KOPT-K1 (cell line): Measurements from ENCODE around the gene DNPH1.
A peak's percentile ranks its signal among the peaks of the same experiment; 100 is the strongest.

Experiments
- H3K27ac ChIP-seq: fragments of 200-600 bp; sonication (generic); 2 replicates; pipeline ENCODE4 v1.5.1; 2016; ENCODE audit warnings: antibody characterized with exemption, mild to moderate bottlenecking, low read depth, low read length; ENCODE audit not compliant: poor library complexity, severe bottlenecking
- H3K36me3 ChIP-seq: fragments of 200-600 bp; sonication (generic); 2 replicates; pipeline ENCODE4 v1.5.1; 2017; ENCODE audit warnings: antibody characterized with exemption, mild to moderate bottlenecking, low read length, moderate library complexity; ENCODE audit not compliant: insufficient read depth
- H3K9me3 ChIP-seq: fragments of 200-600 bp; sonication (generic); 2 replicates; pipeline ENCODE4 v1.5.1; 2017; ENCODE audit warnings: antibody characterized with exemption, low read length, mild to moderate bottlenecking; ENCODE audit not compliant: insufficient read depth, poor library complexity, severe bottlenecking

DNPH1 gene

DNA sequence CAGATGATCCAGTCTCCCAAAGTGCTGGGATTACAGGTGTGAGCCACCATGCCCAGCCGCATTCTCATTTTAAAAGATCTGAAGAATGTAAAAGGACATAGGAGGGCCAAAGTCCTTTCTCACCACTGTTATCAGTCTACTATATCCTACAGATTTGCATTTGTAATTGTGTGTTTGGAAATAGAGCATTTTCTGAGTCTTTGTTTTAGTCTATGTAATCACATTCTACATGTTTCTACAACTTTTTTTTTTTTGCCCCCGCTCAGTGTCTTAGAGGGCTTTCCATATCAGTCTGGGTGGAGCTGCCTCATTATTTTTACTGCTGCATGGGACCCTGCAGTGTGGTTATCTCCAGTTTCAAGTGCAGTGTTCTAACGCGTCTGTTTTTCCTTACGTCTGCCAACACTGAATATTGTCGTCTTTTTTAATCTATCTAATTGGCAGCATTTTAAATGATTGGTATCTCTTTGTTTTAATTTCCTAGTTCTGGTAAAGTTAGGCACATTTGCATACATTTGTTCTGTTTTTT lies 39.4 kb downstream of the DNPH1 start:
- no peaks in the 10 kb centered on the region for H3K9me3 ChIP-seq
- H3K36me3 ChIP-seq = peaks cover 75% of the 10 kb centered on the region
- H3K27ac ChIP-seq = no peak overlapping the region

DNA sequence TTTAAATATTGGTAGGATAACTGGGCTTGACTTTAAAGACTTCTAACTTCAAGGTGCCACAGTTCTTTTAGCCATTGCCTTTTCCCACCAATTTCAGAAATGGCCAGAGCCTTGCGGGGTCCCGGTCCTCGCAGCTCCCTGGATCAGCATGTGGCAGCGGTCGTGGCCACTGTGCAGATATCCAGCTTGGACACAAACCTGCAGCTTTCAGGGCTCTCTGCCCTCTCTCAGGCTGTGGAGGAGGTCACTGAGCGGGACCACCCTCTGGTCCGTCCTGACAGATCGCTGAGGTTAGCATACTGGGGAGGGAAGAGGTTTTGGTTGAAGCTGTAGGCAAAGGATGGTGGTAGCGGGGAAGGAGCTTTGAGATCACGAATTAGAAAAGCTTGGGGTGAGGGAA lies 40.9 kb downstream of the DNPH1 start:
- Histone ChIP-seq H3K36me3 (peaks cover 73% of the 10 kb centered on the region), H3K9me3 (no peaks in the 10 kb centered on the region), H3K27ac (no peak overlapping the region)

DNA sequence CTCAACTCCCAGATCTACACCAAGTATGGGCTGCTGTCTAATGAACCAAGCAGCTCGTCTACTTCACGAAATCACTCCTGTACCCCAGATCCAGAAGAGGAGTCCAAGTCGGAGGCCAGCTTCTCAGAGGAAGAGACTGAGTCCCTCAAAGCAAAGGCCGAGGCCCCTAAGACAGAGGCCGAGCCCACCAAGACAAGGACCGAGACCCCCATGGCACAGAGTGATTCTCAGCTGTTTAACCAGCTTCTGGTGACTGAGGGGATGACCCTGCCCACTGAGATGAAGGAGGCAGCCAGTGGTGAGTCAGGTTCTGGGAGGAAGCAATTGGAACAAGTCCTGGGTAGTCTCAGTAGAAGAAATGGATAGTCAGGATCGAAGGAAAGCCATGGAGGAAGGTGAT lies 41.5 kb downstream of the DNPH1 start:
- Histone ChIP-seq H3K27ac (no peak overlapping the region), H3K9me3 (no peaks in the 10 kb centered on the region), H3K36me3 (peaks cover 67% of the 10 kb centered on the region)

DNA sequence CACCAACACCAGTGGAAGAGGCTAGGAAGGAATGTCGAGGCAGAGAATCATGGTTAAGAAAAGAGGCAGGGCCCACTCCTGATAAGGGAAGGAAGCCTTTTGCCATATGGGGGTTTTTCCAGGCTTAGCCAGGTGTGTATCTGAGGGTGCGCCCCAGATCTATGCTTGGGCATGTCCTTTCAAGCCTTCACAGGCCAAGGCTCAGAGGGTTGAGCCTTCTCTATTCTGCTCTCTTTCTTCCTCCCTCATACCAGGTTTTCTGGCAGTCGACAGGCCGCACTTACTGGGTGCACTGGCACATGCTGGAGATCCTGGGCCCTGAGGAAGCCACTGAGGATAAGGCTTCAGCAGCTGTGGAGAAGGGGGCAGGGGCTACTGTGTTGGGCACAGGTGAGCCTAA lies 42.6 kb downstream of the DNPH1 start:
- Histone ChIP-seq H3K27ac (no peak overlapping the region), H3K9me3 (no peaks in the 10 kb centered on the region), H3K36me3 (peaks cover 58% of the 10 kb centered on the region)

DNA sequence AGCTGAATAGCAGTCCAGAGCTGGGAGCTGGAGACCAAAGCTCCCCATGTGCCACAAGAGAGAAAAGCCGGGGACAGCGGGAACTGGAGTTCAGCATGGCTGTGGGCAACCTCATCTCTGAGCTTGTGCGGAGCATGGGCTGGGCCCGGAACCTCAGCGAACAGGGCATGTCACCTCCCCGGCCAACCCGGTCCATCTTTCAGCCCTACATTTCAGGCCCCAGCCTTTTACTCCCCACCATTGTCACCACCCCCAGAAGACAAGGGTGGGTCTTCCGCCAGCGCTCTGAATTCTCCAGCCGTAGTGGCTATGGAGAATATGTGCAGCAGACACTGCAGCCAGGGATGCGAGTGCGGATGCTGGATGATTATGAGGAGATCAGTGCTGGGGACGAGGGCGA lies 43.3 kb downstream of the DNPH1 start:
- H3K9me3 ChIP-seq = no peaks in the 10 kb centered on the region
- peaks cover 58% of the 10 kb centered on the region for H3K36me3 ChIP-seq
- peak overlapping the region; percentile 41 for H3K27ac ChIP-seq

DNA sequence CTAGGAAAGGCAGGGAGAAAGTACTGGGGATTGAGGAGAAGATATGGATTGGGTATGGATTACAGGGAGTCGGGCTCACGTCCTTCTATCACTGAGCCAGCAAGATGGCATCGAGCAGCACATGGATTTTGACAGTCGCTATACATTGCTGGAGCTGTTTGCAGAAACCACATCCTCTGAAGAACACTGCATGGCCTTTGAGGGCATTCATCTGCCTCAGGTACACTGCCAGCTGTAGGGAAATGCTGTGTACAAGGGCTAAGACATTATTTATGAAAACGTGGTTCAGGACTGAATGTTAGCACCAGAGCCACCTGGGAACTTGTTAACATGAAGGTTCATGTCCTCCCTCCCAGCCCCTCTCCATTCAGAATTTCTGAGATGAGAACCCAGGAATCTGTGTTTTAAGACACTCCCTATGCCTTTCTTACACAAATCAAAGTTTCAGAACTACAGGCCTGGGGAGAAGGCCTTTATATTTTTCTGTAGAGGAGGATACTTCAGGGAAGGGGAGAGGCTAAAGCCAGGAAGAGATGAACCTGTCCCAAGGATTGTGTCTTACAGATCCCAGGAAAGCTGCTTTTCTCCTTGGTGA lies 43.8 kb downstream of the DNPH1 start:
- H3K9me3 ChIP-seq = no peaks in the 10 kb centered on the region
- peak overlapping the region; percentile 41 for H3K27ac ChIP-seq
- H3K36me3 ChIP-seq = peaks cover 54% of the 10 kb centered on the region

DNA sequence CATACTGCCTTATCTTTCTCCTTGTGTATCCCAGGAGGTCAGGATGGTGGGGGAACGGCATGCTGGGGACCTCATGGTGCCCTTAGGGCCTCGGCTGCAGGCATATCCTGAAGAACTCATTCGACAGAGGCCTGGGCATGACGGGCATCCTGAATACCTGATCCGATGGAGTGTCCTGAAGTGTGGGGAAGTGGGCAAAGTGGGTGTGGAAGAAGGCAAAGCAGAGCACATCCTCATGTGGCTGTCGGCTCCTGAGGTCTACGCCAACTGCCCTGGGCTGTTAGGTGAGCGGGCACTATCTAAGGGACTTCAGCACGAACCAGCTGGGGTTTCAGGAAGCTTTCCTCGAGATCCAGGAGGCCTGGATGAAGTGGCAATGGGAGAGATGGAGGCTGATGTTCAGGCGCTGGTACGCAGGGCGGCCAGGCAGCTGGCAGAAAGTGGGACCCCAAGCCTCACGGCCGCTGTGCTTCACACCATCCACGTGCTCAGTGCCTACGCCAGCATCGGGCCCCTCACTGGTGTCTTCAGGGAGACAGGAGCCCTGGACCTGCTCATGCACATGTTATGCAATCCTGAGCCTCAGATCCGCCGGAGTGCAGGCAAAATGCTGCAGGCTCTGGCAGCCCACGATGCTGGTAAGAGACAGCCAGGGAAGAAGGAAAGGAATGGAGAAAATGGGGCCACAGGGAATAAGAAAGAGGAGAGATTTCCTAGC lies 44.9 kb downstream of the DNPH1 start:
- no peaks in the 10 kb centered on the region for H3K9me3 ChIP-seq
- peaks cover 47% of the 10 kb centered on the region for H3K36me3 ChIP-seq
- H3K27ac ChIP-seq = peak overlapping the region; percentile 41

DNA sequence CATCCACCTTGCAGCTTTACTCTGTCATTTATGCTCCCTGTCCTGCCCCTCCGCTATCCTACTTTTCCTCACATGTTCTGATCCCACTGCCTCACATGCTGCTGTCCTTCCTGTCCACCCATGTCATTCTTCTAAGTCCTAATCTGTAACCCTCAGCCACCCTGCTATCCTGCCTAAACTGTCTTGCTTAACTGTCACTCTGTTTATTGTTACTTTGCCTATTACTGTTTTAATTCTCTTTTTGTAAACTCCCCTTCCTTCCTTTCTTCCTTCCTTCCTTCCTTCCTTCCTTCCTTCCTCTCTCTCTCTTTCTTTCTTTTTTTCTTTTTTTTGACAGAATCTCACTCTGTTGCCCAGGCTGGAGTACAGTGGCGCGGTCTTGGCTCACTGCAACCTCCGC lies 45.8 kb downstream of the DNPH1 start:
- Histone ChIP-seq H3K27ac (no peak overlapping the region), H3K36me3 (peaks cover 51% of the 10 kb centered on the region), H3K9me3 (no peaks in the 10 kb centered on the region)

DNA sequence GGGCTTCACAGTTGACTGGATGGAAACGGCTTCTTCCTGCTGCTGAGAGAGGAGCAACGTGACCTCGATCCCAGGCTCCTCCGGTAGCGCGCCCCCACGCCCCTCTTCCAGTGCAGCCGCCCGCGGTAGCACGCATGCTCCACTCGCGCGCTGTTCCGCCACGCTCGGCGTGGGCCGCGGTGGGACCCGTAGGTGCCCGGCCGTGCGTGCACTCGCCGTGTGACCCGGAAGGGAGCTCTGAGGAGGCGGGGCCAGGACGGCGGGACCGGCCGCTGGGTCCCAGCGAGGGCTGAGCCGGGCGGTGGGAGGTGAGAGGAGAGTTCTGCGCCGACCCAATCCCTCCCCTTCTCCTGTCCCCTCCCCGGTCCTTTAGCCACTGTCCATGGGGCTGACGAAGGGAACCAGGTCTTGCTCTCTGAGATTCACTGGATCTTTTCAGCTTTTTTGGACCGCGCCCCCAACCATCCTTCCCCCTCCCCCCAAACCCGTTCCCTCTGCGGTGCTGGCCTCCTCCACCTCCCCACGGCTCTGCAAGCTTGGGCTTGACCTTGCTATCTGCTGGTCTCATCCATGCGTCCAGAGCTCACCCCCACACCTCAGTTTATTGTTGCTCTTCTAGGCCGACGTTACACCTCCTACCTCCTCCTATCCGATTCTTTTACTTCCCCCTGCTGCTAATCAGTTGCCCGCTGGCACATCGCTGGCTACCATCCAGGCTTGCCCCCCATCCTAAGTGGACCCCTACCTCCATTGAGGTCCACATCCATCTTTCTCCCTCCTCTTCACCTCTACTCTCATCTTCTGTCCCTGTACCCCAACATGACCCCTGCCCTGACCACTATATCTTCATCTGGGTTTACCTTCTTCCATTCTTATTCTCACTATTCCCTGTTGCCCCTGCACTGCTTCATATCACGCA lies 47.1 kb downstream of the DNPH1 start, which contains the start of gene CUL9:
Gene CUL9 (plus strand): TSS at position 255 of the 919 bp plus-strand sequence. CDS start 2,115 bp downstream, outside the sequence.
- Histone ChIP-seq H3K27ac (peak within 1 kb of the TSS; percentile 59), H3K9me3 (no peaks in the 10 kb centered on the region), H3K36me3 (peaks cover 51% of the 10 kb centered on the region)

DNA sequence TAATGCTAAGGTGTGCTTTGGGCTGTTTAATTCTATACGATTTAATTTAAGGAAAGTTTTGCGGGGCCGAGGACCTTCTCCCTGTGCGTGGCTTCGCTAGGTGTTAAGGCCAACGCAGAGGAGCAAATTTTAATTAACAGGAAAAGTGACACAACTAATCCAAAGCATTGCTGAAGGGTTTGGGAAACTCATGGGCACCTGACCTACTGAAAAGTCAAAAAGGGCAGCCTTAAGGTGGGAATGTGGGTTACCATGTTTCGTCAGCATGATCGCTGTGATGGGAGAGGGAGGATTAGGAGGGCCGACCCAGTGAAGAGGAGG lies 47.7 kb downstream of the DNPH1 start:
- Histone ChIP-seq H3K36me3 (peaks cover 51% of the 10 kb centered on the region), H3K9me3 (no peaks in the 10 kb centered on the region), H3K27ac (peak overlapping the region; percentile 59)

DNA sequence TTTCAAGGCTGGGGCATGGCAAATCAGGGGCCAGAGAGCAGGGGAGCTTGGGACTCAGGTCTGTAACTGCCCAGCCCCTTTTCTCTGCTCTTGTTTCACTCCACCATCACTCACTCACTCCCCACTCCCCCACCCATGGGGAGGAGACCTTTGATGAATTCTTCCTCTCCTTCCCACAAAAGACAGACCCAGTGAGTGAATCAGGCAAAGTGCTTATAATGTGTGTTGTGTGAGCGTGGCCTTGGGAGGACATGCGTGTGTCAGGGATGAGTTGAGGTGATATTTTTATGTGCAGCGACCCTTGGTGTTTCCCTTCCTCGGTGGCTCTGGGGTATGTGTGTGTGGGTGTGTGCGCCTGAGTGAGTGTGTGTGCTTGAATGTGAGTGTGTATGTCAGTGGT lies 48.3 kb downstream of the DNPH1 start:
- Histone ChIP-seq H3K27ac (no peak overlapping the region), H3K36me3 (peaks cover 51% of the 10 kb centered on the region), H3K9me3 (no peaks in the 10 kb centered on the region)

DNA sequence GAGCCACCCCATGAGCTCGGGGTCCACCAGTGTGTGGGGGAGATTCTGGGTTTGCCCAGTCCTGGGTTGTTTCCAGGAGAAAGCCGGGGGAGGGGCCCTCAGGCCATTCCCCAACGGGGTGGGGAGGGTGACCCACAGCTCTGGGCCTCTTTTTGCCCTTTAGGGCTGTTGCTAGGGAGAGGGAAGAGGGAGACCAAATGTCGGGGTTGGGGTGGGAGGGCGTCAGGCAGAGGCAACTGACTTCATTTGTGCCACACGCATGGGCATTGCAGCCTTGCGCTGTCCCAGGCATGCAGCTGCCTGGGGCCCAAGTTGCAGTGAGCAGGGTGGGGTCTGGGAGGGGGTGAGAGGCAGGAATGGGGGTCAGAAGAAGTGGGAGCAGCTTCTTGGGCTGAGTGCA lies 49.2 kb downstream of the DNPH1 start:
- H3K9me3 ChIP-seq = no peaks in the 10 kb centered on the region
- H3K27ac ChIP-seq = no peak overlapping the region
- peaks cover 56% of the 10 kb centered on the region for H3K36me3 ChIP-seq

DNA sequence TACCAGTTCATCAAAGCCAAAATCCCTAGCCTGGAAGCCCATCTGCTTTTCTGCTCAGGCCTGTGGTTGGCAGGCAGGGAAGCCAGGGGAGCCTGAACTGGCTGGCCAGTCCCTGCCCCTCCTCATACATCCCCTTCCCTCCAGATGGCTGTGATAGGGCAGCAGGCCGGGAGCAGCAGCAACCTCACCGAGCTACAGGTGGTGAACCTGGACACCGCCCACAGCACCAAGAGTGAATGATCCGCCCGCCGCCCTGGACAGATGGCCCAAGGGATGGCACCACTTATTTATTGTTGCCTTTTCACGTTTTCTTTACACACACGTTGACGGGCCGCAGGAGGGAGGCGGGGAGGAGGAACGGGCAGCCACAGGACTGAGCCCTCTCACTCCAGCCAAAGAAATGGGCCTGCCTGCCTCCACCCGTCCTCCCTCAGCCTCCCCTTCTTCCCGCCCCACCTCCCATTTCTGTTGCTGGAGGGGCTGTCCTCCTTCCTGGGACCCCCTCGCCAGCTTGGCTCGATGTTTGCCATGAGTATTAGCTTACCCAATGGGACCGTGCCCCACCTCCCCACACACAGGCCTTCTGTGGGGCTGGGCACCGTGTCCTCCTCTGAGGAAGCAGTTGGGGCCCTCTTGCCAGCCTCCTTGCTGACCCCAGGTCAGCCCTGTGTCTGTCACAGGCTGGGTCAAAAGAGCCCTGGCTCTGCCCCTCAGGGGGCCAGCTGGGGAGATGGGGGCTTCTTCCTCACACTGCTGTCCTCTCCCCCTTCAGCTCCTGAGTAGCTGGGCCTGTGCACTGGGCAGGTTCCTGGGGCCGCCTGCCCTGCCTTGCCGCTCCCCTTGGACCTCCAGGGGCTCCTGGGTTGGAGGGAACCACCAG lies 50.1 kb downstream of the DNPH1 start:
- no peaks in the 10 kb centered on the region for H3K9me3 ChIP-seq
- no peak overlapping the region for H3K27ac ChIP-seq
- H3K36me3 ChIP-seq = peaks cover 51% of the 10 kb centered on the region

DNA sequence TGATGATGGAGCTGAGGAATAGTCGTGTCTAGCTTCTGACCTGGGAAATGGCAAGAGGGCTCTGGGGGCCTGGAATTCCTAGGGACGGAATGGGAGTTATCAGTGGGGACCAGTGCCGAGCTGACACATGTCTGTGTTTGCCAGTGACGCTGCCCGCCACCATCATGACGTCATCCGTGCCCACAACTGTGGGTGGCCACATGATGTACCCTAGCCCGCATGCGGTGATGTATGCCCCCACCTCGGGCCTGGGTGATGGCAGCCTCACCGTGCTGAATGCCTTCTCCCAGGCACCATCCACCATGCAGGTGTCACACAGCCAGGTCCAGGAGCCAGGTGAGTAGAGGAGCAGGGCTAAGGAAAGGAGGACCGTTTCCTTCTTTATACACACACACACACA lies 51.1 kb downstream of the DNPH1 start:
- H3K36me3 ChIP-seq = peaks cover 52% of the 10 kb centered on the region
- H3K9me3 ChIP-seq = no peaks in the 10 kb centered on the region
- no peak overlapping the region for H3K27ac ChIP-seq
